NCI-H1436 (cell line): ENCODE measurements around the gene VAC14.
"Not testable (repeated sequence)": the region's sequence is repeated elsewhere in the genome, so short reads cannot be mapped to it uniquely, and the experiment has no call there.

ENCODE experiments used
- DNase-seq: peaks from one replicate; lab custom pipeline; 2025; lab: John Stamatoyannopoulos, UW

The VAC14 gene

DNA sequence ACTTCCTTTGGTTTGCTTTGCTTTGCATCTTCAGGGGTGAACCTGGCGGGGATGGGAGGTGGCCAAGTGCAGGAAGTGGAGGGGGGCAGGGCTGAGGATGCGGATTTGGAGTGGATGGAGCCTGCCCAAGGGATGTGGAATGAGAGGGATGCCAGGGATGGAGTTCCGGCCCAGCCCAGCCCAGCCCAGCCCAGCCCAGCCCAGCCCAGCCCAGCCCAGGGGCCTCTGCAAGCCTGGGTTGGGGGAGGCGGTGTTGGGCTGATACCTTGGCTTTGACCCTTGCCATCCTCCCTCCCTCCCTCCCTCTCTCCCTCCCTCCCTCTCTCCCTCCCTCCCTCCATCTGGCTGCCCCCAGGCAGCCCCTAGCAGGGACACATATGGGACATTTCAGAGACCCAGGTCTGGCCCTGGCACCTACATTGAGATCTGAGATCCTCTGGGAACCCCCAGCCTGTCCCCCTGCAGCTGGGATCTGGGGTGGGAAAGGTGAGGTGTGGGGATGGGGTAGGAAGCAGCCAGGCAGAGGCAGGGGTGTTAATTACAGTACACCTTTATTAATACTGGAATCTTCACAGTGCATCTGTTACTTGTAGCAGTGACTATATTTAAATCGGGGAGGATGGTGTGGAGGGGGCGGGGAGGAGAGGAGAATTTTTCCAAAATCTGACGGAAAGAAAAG is 140.1 kb downstream of the VAC14 start:
- no peak for DNase-seq

DNA sequence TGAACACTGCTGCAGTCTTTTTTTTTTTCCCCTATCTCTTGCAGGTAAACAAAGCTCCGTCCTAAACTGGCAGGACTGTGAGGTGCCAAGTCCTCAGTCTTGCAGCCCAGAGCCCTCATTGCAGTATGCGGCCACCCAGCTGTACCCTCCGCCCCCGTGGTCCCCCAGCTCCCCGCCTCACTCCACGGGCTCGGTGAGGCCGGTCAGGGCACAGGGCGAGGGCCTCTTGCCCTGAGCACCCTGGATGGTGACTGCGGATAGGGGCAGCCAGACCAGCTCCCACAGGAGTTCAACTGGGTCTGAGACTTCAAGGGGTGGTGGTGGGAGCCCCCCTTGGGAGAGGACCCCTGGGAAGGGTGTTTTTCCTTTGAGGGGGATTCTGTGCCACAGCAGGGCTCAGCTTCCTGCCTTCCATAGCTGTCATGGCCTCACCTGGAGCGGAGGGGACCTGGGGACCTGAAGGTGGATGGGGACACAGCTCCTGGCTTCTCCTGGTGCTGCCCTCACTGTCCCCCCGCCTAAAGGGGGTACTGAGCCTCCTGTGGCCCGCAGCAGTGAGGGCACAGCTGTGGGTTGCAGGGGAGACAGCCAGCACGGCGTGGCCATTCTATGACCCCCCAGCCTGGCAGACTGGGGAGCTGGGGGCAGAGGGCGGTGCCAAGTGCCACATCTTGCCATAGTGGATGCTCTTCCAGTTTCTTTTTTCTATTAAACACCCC is 140.8 kb downstream of the VAC14 start:
- DNase-seq: no peak

GRCh38 chr16:70659546-70659945 is 141.4 kb downstream of the VAC14 start:
- no peak for DNase-seq

- DNase-seq: no peak
Observed at GRCh38 chr16:70658921-70659320, 142.0 kb downstream of the VAC14 start.

DNA sequence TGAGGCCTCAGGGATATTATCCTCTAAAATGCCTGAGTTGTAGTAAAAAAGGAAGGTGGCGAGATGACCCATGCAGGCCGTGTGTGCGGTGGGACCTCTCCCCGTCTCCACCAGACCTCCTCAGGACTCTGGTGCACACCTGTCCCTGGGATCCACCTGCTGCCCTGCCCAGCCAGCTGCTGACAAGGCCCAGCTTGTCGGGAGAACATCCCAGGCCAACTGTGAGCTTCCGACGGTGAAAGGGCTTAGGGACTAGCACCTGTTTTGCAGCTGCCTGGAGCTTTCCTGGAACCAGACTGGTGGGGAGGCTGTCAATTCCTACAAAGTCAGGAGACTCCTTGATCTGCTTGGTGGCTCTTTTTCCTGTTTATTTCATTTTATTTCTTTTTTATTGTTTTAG is 143.0 kb downstream of the VAC14 start:
- DNase-seq: no peak

DNA sequence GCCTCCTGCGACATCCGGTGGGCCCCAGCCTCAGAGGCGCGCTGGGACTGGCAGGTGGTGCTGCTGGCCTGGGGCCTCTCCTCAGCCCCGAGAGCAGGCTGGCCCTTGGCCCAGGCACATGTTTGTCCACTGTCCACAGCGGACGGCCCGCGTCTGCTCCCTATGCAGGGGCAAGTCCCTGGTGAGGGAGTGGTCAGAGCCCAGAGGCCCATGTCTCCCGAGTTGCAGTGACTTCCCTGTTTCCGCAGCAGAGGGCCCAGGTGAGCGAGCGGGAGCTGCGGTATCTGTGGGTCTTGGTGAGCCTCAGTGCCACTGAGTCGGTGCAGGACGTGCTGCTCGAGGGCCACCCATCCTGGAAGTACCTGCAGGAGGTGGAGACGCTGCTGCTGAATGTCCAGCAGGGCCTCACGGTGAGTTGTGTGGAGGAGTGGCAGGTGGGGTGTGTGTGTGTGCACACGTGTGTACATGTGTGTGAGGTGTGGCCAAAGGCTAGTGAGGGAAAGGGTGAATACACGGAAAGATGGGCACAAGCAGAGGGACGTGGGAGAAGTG is 144.2 kb downstream of the VAC14 start:
- DNase-seq: no peak

GRCh38 chr16:70656065-70656711 is 144.8 kb downstream of the VAC14 start:
- no peak for DNase-seq

DNA sequence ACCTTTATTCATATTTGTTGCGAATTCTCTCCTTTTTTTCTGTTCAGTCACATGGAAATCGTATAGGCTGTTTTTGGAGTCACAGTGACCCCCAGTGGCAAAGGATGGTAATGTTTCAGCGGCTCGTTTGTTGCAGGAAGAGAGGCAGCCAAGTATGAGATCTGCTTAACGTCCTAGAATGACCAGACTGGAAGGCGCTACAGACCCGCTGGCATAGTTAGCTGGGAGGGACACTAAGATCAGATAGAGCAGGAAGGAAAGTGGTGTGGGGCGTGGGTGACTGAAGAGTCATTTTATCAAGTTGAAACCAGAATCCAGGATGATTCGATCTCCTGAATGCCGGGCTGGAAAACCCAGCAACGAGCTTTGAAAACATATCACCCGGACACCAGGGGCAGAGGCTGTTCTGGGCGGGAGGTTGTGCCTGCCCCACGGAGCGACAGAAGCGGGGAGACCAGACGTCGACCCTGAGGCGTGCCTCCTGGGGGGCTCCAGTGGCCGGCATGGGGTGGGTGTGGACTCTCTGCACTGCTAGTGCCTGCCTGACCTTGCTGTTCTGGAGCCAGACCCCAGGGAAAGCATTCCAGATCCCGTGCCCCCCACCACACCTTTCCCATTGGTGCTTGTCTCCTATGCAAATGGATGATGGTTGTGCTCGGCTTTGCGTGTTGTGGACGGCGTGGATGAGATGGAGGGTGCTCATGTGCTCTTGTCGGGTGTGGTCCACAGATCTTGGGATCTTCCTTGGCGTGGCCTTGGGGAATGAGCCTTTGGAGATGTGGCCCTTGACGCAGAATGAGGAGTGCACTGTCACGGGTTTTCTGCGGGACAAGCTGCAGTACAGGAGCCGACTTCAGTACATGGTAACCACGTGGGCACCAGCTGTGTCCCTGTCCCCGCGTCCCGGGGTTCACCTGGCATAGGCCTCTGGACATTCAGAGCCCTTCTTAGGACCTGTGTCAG is 146.9 kb downstream of the VAC14 start:
- peak; percentile 62 for DNase-seq

- DNase-seq: no peak
Observed at GRCh38 chr16:70653406-70653805, 147.6 kb downstream of the VAC14 start.

GRCh38 chr16:70652322-70652721 is 148.6 kb downstream of the VAC14 start:
- no peak for DNase-seq

DNA sequence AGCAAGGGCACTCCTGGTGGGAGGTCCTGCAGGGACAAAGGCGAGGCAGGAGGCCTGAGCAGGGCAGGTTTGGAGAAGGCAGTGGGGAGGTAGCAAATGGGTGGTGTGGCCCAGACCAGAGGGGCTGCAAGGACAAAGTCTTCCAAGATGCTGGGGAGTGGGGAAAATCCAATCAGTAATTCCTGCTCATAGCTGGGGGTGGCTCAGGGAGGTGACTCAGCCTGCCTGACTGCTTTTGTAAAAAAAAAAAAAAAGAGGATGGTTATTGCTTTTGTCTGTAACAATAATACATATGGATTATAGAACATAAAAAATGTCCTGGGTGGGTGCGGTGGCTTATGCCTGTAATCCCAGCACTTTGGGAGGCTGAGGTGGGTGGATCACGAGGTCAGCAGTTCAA is 149.4 kb downstream of the VAC14 start:
- no peak for DNase-seq

DNA sequence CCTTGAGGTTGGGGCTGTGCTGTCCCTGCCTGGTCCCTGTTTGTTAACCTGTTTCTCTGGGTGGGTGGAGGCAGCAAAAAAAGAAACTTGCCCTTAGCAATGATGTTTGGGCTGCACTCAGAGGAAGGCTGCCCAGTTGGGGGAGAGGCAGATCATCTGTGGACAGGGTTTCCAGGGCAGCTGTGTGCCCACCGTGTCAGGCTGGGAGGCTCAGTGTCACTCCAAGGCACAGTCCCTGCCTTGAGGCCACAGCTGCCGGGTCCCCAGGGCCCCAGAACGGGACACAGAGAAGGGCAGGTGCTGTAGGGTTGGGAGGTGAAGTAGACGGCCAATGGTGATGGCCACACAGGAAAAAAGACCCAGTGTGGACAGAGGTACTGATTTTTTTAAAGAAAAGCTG is 150.7 kb downstream of the VAC14 start:
- no peak for DNase-seq

GRCh38 chr16:70649300-70649699 is 151.7 kb downstream of the VAC14 start:
- DNase-seq: no peak

- DNase-seq: no peak
Observed at GRCh38 chr16:70648606-70649005, 152.4 kb downstream of the VAC14 start.

GRCh38 chr16:70647441-70648359 is 153.3 kb downstream of the VAC14 start:
- DNase-seq: no peak

DNA sequence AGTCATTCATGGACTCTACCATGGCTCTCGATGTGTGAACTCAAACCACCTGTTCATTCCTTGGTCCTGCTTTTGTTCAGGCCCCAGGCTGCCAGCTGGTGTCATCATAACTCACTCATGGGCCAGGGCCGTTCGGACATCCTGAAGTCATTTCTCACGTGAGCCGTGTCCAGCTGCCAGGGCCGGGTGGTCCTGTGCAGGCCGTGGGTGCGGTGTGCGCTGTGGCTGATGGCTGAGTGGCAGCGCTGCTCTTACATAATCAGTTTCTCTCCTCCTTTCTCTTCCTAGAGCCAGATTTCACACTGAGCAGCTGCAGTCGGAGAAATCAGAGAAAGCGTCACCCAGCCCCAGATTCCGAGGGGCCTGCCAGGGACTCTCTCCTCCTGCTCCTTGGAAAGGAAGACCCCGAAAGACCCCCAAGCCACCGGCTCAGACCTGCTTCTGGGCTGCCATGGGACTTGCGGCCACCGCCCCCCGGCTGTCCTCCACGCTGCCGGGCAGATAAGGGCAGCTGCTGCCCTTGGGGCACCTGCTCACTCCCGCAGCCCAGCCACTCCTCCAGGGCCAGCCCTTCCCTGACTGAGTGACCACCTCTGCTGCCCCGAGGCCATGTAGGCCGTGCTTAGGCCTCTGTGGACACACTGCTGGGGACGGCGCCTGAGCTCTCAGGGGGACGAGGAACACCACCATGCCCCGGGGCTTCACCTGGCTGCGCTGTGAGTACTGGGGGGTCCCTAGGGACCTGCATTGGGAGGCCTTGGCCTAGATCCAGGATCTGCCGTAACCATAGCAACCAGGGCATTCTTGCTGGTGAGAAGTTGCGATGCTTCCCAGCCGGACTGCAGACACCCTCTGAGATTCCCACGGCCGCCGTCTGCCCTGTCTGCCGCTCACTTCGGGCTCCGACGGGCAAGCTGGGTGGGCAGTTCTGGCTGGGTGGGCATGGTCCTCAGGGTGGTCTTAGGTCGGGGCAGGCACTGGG is 154.4 kb downstream of the VAC14 start, which contains the start of gene IL34:
Gene IL34, plus strand, starts transcription at position 300 of the 982 bp plus-strand sequence. Its CDS starts 389 bp downstream, at position 689.
- peak; percentile 79 for DNase-seq

DNA sequence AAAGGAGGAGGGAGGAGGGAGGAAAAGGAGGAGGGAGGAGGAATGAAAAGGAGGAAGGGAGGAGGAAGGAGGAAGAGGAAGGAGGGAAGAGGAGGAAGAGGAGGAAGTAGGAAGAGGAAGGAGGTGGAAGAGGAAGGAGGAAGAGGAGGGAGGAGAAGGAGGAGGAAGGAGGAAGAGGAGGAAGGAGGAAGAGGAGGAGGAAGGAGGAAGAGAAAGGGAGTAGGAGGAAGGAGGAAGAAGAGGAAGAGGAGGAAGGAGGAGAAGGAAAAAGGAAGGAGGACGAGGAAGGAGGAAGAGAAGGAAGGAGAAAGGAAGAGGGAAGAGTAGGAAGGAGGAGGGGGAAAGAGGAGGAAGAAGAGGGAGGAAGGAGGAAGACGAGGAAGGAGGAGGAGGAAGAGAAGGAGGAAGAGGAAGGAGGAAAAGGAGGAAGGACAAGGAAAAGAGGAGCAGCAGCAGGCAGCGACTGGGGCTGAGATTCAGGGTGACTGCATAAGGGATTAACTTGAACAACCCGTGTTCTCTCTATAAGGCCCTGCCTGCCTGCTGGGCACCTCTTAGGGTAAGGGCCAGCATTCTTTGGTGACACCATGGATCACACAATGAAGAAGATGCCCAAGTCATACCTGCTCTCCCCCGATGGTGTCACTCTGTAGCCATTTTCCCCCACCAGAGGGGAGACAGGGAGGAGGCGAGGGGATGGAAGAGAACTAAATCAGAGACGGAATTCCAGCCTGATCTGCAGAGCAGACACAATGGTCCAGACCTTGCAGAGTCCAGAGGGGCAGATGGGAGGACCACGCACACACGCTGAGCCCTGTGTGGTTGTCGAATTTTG is 156.0 kb downstream of the VAC14 start:
- no peak for DNase-seq

DNA sequence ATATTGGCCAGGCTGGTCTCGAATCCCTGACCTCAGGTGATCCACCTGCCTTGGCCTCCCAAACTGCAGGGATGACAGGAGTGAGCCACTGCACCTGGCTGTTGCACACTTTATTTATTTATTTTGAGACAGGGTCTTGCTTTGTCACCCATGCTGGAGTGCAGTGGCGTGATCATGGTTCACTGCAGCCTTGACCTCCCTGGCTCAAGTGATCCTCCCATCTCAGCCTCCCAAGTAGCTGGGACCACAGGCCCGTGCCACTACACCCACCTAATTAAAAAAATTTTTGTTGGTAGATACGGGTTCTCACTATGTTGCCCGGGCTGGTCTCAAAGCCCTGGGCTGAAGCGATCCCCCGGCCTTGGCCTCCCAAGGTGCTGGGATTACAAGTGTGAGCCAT is 157.7 kb downstream of the VAC14 start:
- DNase-seq: not testable (repeated sequence)
